Astrocyte (in vitro differentiated cells and primary cell): ENCODE data around the gene OR2AP1.

ENCODE experiments used
- CTCF ChIP-seq: IDR thresholded peaks from 2 replicates; pipeline ENCODE4 v1.5.1; 2011; ENCODE audit warnings: low read depth, mild to moderate bottlenecking, inconsistent platforms, low read length, moderate library complexity; ENCODE audit not compliant: insufficient read depth
- EZH2 ChIP-seq: IDR thresholded peaks from 2 replicates; pipeline ENCODE4 v1.6.1; 2012; ENCODE audit warnings: mild to moderate bottlenecking, low read length, inconsistent platforms; ENCODE audit not compliant: insufficient read depth

DNA sequence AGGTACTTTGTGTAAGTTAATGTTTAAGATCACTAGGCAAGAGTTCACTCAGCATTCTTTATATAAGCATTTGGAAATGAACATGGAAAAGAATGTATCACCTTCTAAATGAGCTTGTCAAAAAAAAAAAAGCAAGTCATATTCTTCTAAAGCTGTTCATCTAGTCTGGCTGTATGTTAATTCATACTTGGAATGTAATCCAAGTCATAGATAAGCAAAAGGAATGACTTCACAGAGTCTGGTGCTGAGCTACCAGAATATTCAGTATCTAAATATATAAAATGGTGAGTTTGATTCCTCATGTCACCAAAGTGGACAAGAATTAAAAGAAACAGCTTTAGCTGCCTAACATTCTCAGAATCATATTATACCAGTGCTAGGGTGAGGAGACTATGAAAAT lies 18.0 kb upstream of the OR2AP1 start:
- TF ChIP-seq CTCF: no peak
- no peak for TF ChIP-seq EZH2
